GM08714 (cell line): ENCODE results near the gene CYREN.

Source experiments
- H3K4me3 ChIP-seq: fragments of 200-500 bp; sonication (Bioruptor generic); 2 replicates; pipeline ENCODE4 v1.5.1; 2014; ENCODE audit warnings: mild to moderate bottlenecking, low read length, inconsistent platforms
- ZNF274 ChIP-seq: IDR thresholded peaks from 2 replicates; pipeline ENCODE4 v1.6.1; 2012; ENCODE audit warnings: mild to moderate bottlenecking, low read depth, low read length

The CYREN gene, protein sequence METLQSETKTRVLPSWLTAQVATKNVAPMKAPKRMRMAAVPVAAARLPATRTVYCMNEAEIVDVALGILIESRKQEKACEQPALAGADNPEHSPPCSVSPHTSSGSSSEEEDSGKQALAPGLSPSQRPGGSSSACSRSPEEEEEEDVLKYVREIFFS

DNA sequence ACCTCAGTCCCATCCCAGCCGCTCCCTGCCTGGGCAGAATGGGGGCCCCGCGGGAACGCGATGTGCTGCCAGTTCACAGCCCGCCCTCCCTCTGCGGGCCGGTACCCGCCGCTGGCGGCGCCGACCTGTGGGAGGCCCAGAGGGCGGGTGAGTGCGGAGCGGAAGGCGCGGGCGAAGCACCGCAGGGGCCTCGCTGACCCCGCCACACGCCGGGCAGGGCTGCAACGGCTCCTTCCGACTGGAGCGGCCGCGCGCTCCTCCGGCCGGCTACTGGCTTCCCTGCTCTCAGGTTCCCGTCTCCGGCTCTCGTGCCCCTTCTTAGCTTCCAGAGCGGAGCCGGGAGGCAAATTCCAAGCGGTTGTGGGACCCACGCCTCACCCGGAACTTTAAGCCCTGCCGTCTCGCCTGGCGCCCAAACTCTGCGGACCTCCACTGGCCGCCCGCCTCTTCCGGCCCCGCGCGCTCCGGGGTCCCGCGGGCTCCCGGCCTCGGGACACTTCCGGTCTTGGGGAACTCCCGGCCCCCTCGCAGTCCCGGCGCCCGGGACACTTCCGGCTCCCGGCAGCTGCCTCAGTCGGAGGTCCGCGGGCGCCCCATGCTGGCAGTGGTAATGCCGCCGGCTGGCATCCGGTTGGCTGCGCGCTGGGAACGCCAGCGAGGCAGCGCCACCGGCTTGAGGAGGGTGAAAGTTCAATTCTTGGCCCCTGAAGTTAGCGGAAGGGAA is at the start of gene CYREN:
Gene CYREN, minus strand, starts transcription at position 434 of the 724 bp plus-strand sequence. CDS start 1,785 bp downstream, outside the sequence.
- no peak for TF ChIP-seq ZNF274
- H3K4me3 ChIP-seq: peak within 1 kb of the TSS; percentile 90

DNA sequence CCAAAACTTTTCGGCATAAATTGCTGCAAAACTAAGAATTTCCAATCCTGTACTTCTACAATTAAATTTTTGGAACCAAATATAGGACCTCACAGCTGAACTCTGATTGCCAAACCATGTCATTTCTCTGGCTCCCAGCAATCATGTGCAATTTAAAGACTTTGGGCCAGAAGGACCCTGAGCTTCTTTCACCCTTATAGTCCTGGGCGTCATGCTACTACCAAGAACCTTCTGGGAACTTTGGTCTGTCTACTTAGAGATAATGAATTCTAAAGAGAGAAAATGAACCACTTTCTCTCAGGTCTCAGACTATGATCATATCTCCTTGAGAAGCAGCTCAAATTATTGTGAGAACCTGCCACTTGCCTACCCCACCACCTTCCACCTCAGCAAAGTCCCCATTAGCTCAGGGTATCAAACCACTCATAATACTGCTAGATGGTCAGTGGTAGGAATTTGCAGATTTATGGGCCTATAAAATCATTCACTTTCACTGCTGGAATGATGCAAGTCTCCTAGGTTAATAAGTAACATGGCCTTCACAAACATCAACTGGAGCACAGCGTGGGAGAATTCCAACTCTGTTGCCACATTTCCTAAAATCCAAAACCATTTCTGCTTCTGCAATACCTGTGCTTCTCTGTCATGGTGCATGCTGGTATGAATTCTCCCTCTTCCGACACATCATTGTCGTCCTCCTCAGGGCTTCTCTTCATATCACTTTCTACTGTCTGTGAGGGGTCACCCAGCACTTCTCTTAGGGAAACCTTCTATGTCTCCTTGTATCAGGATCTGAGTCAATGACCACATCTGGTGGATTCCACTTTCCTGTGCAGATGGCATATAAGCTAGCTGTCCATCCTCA is 47.4 kb upstream of the CYREN start:
- TF ChIP-seq ZNF274: no peak
- no peak overlapping the region for H3K4me3 ChIP-seq

DNA sequence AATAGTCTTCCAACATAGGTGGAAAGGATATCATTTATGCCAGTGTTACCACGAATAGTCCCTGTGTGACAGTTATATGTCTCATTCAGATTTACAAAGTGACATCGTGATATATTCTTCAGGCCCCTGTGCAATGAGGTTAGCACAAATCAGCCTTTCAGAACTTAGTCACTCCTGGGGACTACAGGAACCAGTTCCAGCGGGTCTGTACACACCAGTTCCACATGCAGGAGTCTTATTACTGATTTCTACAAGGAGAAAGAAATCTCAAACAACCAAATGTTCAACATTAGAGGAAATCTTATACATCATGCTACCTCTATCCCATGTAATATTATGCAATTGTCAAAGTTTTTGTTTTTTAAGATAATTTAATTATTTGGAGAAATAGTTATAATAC is 45.2 kb upstream of the CYREN start:
- TF ChIP-seq ZNF274: no peak

DNA sequence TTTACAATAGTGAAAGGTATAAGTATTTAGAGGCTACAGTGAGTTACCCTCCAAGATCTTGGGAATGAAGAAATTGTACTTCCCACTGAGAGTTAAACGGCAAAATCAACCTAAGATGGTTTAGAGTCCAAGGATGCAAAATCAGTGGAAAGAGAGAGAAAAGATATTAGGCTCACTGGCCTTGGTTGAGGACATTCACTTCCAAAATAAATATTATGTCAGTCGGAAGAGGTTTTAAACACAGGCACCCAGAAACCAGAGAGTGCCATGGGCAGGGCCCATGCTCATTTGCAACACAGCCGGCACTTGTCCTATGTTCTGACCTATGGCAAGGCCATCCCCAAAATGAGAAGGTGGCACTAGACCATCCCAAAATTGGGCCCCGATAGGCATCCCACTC is 44.7 kb upstream of the CYREN start:
- H3K4me3 ChIP-seq: no peak overlapping the region
- no peak for TF ChIP-seq ZNF274

More for the DNA sequence above, 45.2 kb upstream of the CYREN start:
- no peak overlapping the region for H3K4me3 ChIP-seq

DNA sequence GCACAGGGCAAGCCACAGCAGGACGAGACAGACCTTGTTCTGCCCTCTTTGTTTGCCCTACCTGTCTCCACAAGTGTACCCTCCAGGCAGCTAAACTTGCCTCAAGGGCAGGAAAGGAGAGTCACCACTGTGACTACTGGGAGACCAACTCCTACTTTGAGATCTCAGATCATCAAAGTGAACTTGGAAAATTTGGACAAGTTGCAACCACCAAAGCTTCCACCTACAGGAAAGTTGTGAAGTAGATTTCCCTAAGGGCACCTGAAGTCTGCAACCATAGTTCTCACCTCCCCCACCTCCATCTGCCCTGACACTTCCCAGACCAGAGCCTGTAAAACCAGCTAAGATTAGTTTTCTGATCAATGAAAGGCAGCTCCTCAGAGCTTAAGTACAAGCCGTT is 43.3 kb upstream of the CYREN start:
- no peak overlapping the region for H3K4me3 ChIP-seq
- TF ChIP-seq ZNF274: no peak

DNA sequence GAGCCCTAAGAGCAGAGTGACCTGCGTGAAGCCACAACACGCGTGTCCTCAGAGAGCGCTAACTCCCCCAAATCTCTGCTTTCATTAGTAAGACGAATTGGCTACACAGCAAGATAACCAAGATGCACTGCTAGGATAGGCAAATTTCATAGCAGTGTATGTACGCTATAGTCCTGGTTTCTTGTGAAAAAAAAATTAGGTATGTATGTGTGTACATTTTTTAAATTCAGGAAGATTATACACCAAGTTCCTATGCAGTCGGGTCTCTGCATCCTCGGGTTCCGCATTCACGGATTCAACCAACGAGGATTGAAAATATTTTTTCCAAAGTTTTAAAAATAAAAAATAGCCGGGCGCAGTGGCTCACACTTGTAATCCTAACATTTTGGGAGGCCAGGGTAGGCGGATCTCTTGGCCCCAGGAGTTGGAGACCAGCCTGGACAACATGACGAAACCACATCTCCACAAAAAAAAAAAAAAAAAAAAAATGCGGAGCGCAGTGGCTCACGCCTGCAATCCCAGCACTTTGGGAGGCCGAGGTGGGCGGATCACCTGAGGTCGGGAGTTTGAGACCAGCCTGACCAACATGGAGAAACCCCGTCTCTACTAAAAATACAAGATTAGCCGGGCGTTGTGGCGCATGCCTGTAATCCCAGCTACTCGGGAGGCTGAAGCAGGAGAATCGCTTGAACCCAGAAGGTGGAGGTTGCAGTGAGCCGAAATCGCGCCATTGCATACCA is 41.6 kb upstream of the CYREN start:
- H3K4me3 ChIP-seq: peak overlapping the region; percentile 96

DNA sequence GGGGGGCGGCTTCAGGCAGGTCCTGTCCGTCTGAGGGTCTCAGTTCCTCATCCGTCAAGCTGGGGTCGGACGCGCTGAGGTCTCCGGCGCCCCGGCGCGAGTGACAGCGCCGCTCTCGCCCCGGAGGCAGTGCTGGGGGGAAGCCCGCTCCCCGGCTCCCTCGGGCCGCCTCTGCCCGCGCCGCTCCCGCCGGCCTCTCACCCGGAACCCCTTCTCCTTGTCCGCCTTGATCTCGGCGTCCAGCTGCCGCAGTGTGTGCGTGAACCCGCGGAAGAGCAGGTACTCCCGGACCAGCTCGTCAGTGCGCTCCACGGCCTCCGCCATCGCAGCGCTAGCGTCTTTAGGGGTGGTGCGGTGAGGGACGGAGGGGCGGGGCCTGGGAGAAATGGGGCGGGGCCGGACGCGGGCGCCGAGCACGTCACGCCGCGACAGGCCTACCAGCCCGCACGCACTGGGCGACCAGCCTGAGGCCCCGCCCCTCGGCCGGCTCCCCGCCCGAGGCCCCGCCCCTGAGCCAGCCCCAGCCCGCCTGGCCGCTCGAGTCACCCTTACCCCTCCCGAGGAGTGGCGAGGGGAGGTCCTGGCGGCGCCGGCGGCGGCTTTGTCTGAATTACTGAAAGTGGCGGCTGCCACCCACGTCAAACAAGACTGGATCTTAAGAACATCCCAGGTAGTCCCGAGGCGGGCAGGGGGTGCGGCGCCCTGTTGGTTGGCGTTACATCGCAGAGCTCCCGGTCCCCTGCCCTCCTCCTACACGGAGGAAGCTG is 40.9 kb upstream of the CYREN start, which contains the start of gene WDR91:
Gene WDR91, minus strand, starts transcription at position 348 of the 767 bp plus-strand sequence. Its CDS starts 24 bp downstream, at position 324.
- no peak for TF ChIP-seq ZNF274
- peak within 1 kb of the TSS; percentile 97 for H3K4me3 ChIP-seq

DNA sequence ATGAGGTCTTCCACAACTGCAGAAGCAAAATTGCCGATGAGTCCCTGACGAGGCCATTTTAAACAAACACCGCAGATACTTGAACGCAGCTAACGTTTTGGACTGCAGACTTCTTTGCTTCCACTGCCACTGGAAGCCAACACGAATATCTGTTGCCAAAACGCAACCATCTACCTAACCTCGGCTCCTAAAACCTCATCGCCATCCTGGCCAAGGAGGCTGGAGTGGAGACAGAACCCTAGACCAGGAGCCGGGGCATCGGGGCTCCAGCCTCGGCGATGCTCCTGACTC is 40.3 kb upstream of the CYREN start:
- H3K4me3 ChIP-seq: peak overlapping the region; percentile 97
- TF ChIP-seq ZNF274: no peak

DNA sequence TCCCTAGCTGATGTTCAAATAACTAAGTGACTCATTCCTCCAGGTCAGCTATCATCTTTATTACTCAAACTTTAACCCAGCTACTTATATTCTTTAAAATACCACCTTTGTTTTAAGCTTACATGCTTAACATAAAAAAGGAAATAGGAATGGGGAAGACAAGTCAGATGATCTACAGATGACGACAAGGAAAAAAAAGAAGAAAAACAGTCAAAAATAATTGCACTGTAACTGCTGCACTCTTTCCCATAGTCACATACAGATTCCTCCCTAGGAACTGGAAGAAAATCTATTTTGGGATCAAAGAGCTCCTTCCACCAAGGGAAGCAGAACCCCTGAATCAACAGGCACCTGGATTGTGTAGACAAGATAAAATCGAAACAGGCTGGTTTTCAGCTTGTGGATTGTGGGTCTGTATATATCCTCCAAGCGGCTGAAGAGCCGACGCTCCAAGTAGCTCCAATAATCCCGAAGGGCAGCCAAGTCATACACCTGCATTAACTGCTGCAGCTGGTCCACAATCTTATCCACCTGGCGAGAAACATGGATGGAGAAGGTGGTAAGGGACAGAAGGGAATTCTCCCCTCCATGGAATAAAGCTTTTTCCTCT is 38.8 kb upstream of the CYREN start:
- peak overlapping the region; percentile 97 for H3K4me3 ChIP-seq
- TF ChIP-seq ZNF274: no peak

DNA sequence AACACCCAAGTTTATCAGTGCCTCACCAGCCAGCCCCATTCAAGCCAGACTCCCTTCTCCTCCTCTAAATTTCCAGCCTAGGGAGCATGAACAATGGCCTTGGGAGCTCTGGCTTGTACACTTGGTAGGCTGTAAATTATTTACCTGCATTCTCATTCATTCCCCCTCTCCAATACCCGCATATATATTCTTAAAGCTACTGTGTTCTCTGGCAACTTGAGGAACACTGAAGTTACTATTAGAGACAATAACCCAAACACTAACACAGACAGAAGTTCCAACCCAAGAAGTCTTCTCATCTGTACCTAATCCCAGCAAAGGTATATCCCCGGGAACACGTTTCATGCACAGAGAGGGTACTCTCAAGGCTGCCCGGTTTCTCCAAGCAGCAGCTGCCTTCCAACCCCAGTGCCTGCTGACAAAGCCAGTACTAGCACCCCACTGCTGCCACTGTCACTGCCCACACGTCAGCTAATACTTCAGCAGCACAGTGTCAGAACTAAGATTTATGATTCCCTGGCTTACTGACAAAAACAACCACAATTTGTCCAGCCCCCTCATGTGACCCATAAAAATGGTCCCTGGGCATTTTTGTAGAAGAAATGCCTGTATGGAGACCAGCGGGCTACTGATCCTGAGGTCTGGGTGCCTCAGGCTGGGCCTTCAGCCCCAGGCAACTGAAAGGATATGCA is 37.7 kb upstream of the CYREN start:
- H3K4me3 ChIP-seq: peak overlapping the region; percentile 27; the same call in 1 of the 2 replicates
- TF ChIP-seq ZNF274: no peak

DNA sequence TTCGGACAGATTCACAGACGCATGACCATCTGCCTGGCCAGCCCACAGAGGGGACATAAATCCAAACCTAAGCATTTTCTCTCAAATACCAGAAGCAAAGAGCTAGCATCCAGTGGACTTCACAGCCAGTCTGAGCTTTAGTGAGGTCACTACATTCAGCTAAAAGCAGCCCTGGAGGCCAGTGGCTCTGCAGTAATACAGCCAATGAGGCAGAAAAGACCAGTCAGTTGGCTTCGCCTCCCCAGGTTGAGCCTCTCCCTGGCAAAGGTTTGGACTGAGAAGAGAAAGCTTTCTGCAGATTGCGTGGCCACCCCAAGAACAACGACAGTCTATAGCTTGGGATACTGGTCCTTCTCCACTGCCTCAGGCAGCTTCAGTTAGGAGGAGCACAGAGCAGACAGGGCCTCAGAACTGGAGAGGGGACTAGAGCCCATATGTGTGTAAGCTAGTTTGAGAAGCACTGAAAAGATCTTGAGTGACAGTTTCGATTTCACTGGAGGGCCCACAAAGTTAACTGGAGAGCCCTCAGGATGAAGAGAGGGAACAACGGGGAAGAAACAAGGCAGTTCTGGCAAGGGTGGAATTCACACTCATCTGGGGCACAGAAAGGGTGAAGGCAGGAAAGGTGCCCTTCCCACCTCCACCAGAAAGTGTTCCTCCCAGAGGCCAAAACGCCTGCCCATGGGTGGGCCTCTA is 37.0 kb upstream of the CYREN start:
- peak overlapping the region; percentile 7; the same call in 1 of the 2 replicates for H3K4me3 ChIP-seq
- no peak for TF ChIP-seq ZNF274

DNA sequence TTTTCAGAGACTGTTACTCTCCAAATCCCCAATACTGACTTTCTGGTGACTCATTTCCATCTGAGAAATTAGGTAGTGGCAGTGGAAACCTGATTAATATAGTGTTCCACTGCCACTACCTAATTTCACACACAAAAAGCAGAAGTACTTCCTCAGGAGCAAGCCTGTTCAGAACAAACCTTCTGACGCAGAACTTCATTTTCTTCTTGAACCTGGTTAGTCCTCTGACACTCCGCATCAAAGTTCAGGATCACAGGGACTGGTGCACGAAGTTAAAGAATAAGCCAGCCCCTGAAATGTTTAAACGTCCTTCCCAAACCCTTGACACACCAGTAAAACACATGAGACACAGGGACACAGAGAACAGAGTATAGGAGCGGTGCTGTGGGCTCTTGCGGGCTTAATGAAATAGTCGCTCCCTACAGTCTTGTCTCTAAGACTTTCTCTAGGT is 36.5 kb upstream of the CYREN start:
- no peak for TF ChIP-seq ZNF274
- H3K4me3 ChIP-seq: peak overlapping the region; percentile 7; the same call in 1 of the 2 replicates
